Kidney epithelial cell (primary cell): Measurements from ENCODE around the gene ENGASE. TPM values are rescaled to one million over a fixed set of nuclear protein-coding genes. Genes with fewer than 3 reads are reported as not detected.

ENCODE experiments used
- DNase-seq: peaks from one replicate; pipeline ENCODE4 v3.0.0-alpha.2; 2010; ENCODE audit warnings: low read depth
- H3K27me3 ChIP-seq: 2 replicates; pipeline ENCODE4 v1.6.0; 2011; ENCODE audit warnings: low read length; ENCODE audit not compliant: control insufficient read depth, insufficient read depth
- H3K36me3 ChIP-seq: 2 replicates; pipeline ENCODE4 v1.5.1; 2011; ENCODE audit warnings: low read length; ENCODE audit not compliant: control insufficient read depth, insufficient read depth
- H3K4me3 ChIP-seq: 2 replicates; pipeline ENCODE4 v1.5.1; 2011; ENCODE audit warnings: low read depth, mild to moderate bottlenecking, control low read depth, low read length
- total RNA-seq: library from RNA; depleted of rRNA; stranded (reverse); fragments of >200 nt; gene quantifications from 2 replicates; pipeline ENCODE4 v1.2.3, GENCODE V29; 2015
- TF ChIP-seq, protein P1 (sequence below): IDR thresholded peaks from 2 replicates; pipeline ENCODE4 v1.5.1; 2011; ENCODE audit warnings: mild to moderate bottlenecking, moderate library complexity, low read length, control low read depth, inconsistent platforms; ENCODE audit not compliant: insufficient read depth, poor library complexity, severe bottlenecking

Gene ENGASE
- total RNA-seq, 1 donor from 2014 or later = 9.0 TPM

DNA sequence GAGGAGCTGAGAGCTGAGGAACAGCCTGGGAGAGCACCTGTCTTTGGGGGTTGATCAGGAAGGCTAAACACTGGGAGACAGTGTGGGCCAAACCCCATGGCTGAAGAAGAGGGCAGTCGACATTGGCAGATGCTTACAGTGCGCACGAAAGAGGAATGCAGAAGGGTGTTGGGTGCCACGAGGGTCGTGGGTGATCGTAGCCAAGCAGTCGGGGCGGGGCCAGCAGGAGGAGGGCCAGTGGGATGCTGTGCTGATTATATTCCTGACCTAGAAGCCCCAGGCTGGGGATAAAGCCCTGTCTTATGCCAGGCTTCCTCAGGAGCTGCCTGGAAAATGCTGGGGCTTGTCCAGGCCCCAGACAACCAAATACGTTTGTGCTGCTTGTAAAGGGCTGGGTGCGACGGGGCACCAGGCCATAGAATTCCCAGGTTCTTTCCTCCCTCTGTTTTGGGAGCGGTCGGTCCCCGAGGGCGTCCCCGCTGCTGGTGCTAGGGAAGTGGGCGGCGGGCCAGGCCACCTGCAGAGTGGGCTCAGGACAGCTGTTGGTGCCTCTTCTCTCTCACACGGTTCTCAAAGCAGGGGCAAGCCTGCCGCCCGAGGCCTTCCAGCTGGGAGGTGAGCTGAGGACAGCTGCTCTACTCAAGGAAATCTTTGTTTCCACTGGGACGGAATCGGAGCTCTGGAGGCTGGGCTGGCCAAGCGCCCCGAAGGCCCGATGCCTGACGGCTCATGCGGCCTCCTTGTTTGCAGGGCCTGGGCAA is 40.7 kb upstream of the ENGASE start:
- Histone ChIP-seq H3K27me3 (peaks cover 9% of the 10 kb centered on the region), H3K4me3 (no peak overlapping the region), H3K36me3 (no peaks in the 10 kb centered on the region)
- DNase-seq = no peak
- TF ChIP-seq, protein P1, sequence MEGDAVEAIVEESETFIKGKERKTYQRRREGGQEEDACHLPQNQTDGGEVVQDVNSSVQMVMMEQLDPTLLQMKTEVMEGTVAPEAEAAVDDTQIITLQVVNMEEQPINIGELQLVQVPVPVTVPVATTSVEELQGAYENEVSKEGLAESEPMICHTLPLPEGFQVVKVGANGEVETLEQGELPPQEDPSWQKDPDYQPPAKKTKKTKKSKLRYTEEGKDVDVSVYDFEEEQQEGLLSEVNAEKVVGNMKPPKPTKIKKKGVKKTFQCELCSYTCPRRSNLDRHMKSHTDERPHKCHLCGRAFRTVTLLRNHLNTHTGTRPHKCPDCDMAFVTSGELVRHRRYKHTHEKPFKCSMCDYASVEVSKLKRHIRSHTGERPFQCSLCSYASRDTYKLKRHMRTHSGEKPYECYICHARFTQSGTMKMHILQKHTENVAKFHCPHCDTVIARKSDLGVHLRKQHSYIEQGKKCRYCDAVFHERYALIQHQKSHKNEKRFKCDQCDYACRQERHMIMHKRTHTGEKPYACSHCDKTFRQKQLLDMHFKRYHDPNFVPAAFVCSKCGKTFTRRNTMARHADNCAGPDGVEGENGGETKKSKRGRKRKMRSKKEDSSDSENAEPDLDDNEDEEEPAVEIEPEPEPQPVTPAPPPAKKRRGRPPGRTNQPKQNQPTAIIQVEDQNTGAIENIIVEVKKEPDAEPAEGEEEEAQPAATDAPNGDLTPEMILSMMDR = no peak

DNA sequence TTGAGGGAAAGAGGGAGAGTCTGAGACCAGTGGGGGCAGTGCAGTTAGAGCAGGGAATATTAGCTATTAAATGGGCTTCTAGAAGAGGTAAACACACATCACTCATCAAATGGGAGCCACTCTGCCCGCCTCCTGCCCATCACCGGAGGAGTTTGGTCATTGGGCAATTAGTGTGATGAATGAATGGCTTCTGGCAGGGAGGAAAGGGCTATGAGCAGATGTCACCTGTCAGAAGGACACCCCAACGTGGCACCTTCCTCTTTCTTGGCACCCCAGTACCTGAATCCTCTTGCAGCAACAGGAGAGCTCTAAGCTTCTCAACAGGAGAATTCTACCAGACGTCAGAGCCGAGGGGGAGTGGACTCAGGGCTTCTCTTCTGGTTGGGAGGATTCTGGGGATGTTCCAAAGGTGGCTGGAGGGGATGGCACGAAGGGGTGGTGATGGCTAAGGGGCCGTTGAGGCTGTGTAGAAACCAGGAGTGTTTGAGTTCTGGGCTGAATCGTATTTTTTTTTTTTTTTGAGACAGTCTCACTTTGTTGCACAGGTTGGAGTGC is 39.6 kb upstream of the ENGASE start:
- Histone ChIP-seq H3K27me3 (peaks cover 2% of the 10 kb centered on the region), H3K36me3 (no peaks in the 10 kb centered on the region), H3K4me3 (no peak overlapping the region)
- TF ChIP-seq, protein P1 = no peak
- no peak for DNase-seq

DNA sequence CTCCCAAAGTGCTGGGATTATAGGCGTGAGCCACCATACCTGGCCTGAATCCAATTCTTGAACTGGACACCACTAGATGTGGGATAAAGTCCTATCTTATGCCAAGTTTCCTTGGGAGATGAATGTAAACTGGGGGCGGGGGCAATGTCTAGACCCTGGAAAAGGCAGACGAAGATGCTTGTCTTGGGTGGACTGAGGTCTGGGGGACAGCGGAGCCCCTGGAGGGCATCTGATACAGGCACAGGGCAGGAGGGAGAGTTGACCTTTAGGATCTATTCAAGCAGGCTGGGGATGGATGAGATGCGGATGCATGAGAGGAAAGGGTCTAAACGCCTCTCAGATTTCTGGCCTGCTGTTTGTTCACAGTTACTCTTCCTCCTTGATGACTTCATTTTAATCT is 38.9 kb upstream of the ENGASE start:
- no peak for DNase-seq
- Histone ChIP-seq H3K36me3 (no peaks in the 10 kb centered on the region), H3K4me3 (no peak overlapping the region), H3K27me3 (peaks cover 2% of the 10 kb centered on the region)
- TF ChIP-seq, protein P1 = no peak

DNA sequence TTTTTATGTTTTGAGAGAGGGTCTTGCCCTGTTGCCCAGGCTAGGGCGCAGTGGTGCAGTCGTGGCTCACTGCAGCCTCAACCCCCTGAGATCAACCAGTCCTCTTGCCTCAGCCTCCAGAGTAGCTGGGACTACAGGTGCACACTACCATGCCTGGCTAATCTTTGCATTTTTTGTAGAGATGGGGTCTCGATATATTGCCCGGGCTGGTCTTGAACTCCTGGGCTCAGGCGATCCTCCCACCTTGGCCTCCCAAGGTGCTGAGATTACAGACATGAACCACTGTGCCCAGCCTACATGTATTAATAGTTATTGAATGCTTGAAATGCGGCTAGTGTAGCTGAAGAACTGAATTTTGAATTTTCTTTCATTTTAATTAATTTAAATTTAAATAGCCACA is 38.4 kb upstream of the ENGASE start:
- Histone ChIP-seq H3K4me3 (no peak overlapping the region), H3K27me3 (peaks cover 2% of the 10 kb centered on the region), H3K36me3 (no peaks in the 10 kb centered on the region)
- TF ChIP-seq, protein P1 = no peak
- no peak for DNase-seq

DNA sequence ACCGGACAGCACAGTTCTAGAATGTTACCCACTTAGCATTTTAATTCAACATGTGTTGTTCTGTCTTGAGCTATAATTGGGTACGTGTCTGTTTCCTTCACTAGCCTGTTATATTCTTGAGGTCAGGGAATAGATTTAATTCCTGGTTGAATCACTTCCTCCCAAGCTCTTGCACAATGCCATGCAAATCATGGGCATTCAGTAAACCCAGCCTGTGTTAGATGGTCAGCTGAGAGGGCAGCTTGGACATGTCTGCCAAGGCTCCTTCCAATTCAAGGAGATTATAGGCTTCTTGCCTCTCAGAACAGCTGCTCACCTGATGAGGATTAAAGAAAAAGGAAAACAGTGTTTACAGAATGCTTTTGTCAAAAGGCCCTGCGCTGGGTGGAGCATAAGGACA is 38.0 kb upstream of the ENGASE start:
- Histone ChIP-seq H3K4me3 (no peak overlapping the region), H3K36me3 (no peaks in the 10 kb centered on the region), H3K27me3 (peaks cover 2% of the 10 kb centered on the region)
- TF ChIP-seq, protein P1 = no peak
- DNase-seq = peak; percentile 73

DNA sequence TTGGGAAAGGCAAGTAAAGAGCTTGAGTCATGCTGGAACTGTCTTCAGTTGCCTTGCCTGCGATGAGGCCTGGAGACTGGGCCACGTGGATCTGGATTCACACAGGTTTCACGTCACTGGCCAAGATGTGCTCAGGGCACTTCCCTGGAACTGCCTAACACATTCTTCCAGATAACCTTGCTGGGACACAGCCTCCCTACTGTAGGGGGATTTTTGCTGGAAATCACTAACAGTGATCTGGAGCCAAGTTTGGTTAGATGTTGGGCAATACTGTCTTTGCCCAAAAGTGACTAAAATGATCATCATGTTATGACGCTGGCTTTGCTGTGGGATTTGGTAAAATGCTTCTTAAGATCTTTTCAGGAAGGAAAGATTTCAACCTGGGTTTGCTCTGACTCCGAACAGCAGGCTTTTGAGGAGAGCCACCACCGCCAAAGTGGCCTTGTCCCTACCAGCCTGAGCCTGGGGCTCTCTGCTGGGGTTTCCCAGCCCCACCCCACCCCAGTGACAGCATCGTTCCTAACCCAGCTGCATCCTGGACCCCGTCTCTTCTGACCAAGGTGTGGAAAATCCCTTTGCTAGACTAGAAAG is 36.0 kb upstream of the ENGASE start:
- TF ChIP-seq, protein P1 = no peak
- H3K36me3 ChIP-seq = no peaks in the 10 kb centered on the region
- no peak overlapping the region for H3K4me3 ChIP-seq
- no peak for DNase-seq
- H3K27me3 ChIP-seq = no peaks in the 10 kb centered on the region
